Mucosa of descending colon (tissue), 3 donors: ENCODE data around the gene ZNF892. TPM values are rescaled to one million over a fixed set of nuclear protein-coding genes. Genes with fewer than 3 reads are reported as not detected.
A peak's percentile ranks its signal among the peaks of the same experiment; 100 is the strongest.

Experiments
- ATAC-seq: fragments of 200-7000 bp; cut with Tn5 transposase; one replicate; pipeline ENCODE4 v1.9.1; 2020; ENCODE audit warnings: mild to moderate bottlenecking, moderate library complexity
- DNase-seq, 3 donors: peaks; one replicate each; pipeline ENCODE4 v3.0.0-alpha.2; 2020
- H3K36me3 ChIP-seq: fragments of 200-600 bp; one replicate; pipeline ENCODE4 v1.8.0; 2021; ENCODE audit warnings: low read depth, mild to moderate bottlenecking
- H3K4me1 ChIP-seq: fragments of 200-600 bp; one replicate; pipeline ENCODE4 v1.8.0; 2021; ENCODE audit warnings: low read depth, mild to moderate bottlenecking
- H3K4me3 ChIP-seq: fragments of 200-600 bp; one replicate; pipeline ENCODE4 v1.8.0; 2021; ENCODE audit warnings: mild to moderate bottlenecking
- H3K9me3 ChIP-seq: fragments of 200-600 bp; one replicate; pipeline ENCODE4 v1.8.0; 2021; ENCODE audit warnings: mild to moderate bottlenecking
- intact Hi-C, 2 donors: fragments of 100-400 bp; cut with DNase I in 1 of 2; cut with micrococcal nuclease in 1 of 2; formaldehyde crosslinking; loops; one replicate each; pipeline versions ENCODE4 v1.11.0 to v1.11.1; 2022; cut with DNase I, micrococcal nuclease
- total RNA-seq, 3 donors: library from RNA; stranded (reverse); fragmentation: NEBNext Ultra II Directional in 2 of 3; extraction: Animal tissue kit (Norgen Biotek cat#: 25700) in 2 of 3; gene quantifications; one replicate each; pipeline versions ENCODE4 v1.2.1 to v1.2.4, GENCODE V29; 2021 to 2023
- TF ChIP-seq, protein P1 (sequence below): fragments of 200-600 bp; IDR thresholded peaks from one replicate; pipeline ENCODE4 v1.8.0; 2022; ENCODE audit warnings: antibody characterized with exemption, mild to moderate bottlenecking
- donor health status: DM: no; HTN: no; CAD: no; lungs with moderate emphysema.
- donor health status: DM: no; HTN: no; CAD: no.
- donor health status: DM: no; HTN: yes; CAD: no.

ZNF892 gene
- total RNA-seq, 3 donors from 2014 or later: 1.5 to 5.6 (median 1.7) TPM

GRCh38 chr2:95165371-95166064, 41.8 kb upstream of the ZNF892 start, which contains the start of gene ZNF2:
TSS of gene ZNF2 (plus strand) at chr2:95165809. CDS start at chr2:95176227, 10,418 bp downstream.
- TF ChIP-seq, protein P1, sequence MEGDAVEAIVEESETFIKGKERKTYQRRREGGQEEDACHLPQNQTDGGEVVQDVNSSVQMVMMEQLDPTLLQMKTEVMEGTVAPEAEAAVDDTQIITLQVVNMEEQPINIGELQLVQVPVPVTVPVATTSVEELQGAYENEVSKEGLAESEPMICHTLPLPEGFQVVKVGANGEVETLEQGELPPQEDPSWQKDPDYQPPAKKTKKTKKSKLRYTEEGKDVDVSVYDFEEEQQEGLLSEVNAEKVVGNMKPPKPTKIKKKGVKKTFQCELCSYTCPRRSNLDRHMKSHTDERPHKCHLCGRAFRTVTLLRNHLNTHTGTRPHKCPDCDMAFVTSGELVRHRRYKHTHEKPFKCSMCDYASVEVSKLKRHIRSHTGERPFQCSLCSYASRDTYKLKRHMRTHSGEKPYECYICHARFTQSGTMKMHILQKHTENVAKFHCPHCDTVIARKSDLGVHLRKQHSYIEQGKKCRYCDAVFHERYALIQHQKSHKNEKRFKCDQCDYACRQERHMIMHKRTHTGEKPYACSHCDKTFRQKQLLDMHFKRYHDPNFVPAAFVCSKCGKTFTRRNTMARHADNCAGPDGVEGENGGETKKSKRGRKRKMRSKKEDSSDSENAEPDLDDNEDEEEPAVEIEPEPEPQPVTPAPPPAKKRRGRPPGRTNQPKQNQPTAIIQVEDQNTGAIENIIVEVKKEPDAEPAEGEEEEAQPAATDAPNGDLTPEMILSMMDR: peak; percentile 14
- intact Hi-C loops: no loop called here

GRCh38 chr2:95166065-95166763, 41.1 kb upstream of the ZNF892 start:
- peak overlapping the region; percentile 66 for H3K4me3 ChIP-seq
- H3K36me3 ChIP-seq: no peaks in the 10 kb centered on the region
- peaks cover 8% of the 10 kb centered on the region for H3K4me1 ChIP-seq
- no peaks in the 10 kb centered on the region for H3K9me3 ChIP-seq
- DNase-seq: no peak
- intact Hi-C loops: no loop called here
- TF ChIP-seq, protein P1: no peak
- ATAC-seq: peak; percentile 23

More at GRCh38 chr2:95165371-95166064, 41.8 kb upstream of the ZNF892 start, which contains the start of gene ZNF2:
- H3K4me3 ChIP-seq: peak within 1 kb of the TSS; percentile 66
- peaks cover 8% of the 10 kb centered on the region for H3K4me1 ChIP-seq
- peak; percentile 99 for ATAC-seq
- H3K9me3 ChIP-seq: no peaks in the 10 kb centered on the region
- DNase-seq: peak; percentile 98 to 99 (median 98)
- no peaks in the 10 kb centered on the region for H3K36me3 ChIP-seq

- intact Hi-C loops: no loop called here
- ATAC-seq: no peak
Measured at GRCh38 chr2:95171902-95172301, 35.4 kb upstream of the ZNF892 start.

DNA sequence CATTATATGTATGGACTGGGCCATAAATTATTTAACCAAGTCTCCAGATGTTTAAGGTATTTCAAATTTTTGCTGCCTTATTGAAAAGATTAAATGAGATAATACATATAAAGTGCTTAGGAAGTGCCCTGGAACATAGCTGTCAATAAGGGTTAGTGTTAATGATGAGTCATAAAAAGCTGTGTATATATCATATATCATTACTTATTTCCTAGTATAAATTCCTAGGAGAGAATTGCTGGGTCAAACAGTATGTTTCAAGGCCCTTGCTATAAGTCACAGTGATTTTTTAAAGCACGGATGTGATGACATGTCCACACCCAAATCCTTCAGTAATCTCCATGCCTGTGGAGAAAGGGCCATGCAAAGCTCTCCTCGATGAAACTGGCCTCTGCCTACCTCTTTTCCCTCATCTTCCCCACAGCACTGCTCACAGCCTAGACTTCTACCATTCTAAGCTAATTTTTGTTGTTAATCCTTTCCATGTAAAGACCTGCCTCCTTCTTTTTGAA, 33.2 kb upstream of the ZNF892 start:
- no peak for ATAC-seq
- intact Hi-C loops: no loop called here

More at GRCh38 chr2:95171902-95172301, 35.4 kb upstream of the ZNF892 start:
- Histone ChIP-seq H3K4me1 (no peaks in the 10 kb centered on the region), H3K9me3 (no peaks in the 10 kb centered on the region), H3K36me3 (no peaks in the 10 kb centered on the region), H3K4me3 (no peak overlapping the region)
- TF ChIP-seq, protein P1: no peak
- DNase-seq: no peak

DNA sequence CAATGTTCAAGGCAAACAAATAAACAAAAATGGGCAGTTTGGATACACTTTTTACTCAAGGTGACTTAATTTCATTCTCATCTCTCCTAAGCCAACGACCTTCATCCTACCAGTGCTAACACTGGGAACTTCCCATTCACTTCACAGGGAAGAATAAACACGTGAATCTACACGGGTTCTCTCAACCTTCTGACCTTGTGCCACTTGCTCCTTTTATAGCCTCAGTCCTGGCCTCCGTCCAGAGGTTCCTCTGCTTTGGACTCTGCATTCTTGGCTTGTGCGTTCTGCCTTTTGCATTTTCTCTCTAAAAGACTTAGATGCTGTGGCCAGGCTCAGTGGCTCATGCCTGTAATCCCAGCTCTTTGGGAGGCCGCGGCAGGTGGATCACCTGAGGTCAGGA, 27.9 kb upstream of the ZNF892 start:
- no peaks in the 10 kb centered on the region for H3K9me3 ChIP-seq
- TF ChIP-seq, protein P1: no peak
- intact Hi-C loops: no loop called here
- peaks cover 7% of the 10 kb centered on the region for H3K36me3 ChIP-seq
- ATAC-seq (peak; percentile 42), DNase-seq (peak in 1 of 3 donors; percentile 20)
- H3K4me1 ChIP-seq: no peaks in the 10 kb centered on the region
- no peak overlapping the region for H3K4me3 ChIP-seq

More for the DNA sequence above, 33.2 kb upstream of the ZNF892 start:
- Histone ChIP-seq H3K36me3 (no peaks in the 10 kb centered on the region), H3K4me3 (no peak overlapping the region), H3K9me3 (no peaks in the 10 kb centered on the region), H3K4me1 (no peaks in the 10 kb centered on the region)
- DNase-seq: no peak
- TF ChIP-seq, protein P1: no peak
